Parathyroid adenoma (tissue), 2 donors: Measurements from ENCODE around the gene CRIM1.

ENCODE experiments used
- H2AFZ ChIP-seq: fragments of 300-600 bp; sonication (generic); one replicate; pipeline ENCODE4 v1.7.0; 2017; ENCODE audit warnings: antibody characterized with exemption, mild to moderate bottlenecking
- H3K27ac ChIP-seq: fragments of 300-600 bp; sonication (generic); one replicate; pipeline ENCODE4 v1.7.0; 2017
- H3K27me3 ChIP-seq: fragments of 300-600 bp; sonication (generic); one replicate; pipeline ENCODE4 v1.7.0; 2017; ENCODE audit warnings: low read length; ENCODE audit not compliant: control insufficient read depth, insufficient read depth
- H3K36me3 ChIP-seq: fragments of 300-600 bp; sonication (generic); one replicate; pipeline ENCODE4 v1.7.0; 2017; ENCODE audit warnings: low read length; ENCODE audit not compliant: control insufficient read depth, insufficient read depth
- H3K4me1 ChIP-seq: fragments of 300-600 bp; sonication (generic); one replicate; pipeline ENCODE4 v1.7.0; 2017; ENCODE audit warnings: control low read depth
- H3K4me2 ChIP-seq: fragments of 300-600 bp; sonication (generic); one replicate; pipeline ENCODE4 v1.7.0; 2017; ENCODE audit warnings: low read length
- H3K4me3 ChIP-seq: fragments of 300-600 bp; sonication (generic); one replicate; pipeline ENCODE4 v1.7.0; 2017; ENCODE audit warnings: low read depth, low read length
- H3K79me2 ChIP-seq: fragments of 300-600 bp; sonication (generic); one replicate; pipeline ENCODE4 v1.7.0; 2017; ENCODE audit warnings: control low read depth
- H3K9ac ChIP-seq: fragments of 300-600 bp; sonication (generic); one replicate; pipeline ENCODE4 v1.7.0; 2017; ENCODE audit warnings: mild to moderate bottlenecking
- H3K9me3 ChIP-seq: fragments of 300-600 bp; sonication (generic); one replicate; pipeline ENCODE4 v1.7.0; 2017; ENCODE audit warnings: low read length; ENCODE audit not compliant: control insufficient read depth
- TF ChIP-seq, protein P1 (sequence below): fragments of 300-600 bp; sonication (generic); IDR thresholded peaks from one replicate; pipeline ENCODE4 v1.7.0; 2017; ENCODE audit warnings: antibody characterized with exemption, mild to moderate bottlenecking
- donor health status: primary hyperparathyroidism.

The CRIM1 gene

DNA sequence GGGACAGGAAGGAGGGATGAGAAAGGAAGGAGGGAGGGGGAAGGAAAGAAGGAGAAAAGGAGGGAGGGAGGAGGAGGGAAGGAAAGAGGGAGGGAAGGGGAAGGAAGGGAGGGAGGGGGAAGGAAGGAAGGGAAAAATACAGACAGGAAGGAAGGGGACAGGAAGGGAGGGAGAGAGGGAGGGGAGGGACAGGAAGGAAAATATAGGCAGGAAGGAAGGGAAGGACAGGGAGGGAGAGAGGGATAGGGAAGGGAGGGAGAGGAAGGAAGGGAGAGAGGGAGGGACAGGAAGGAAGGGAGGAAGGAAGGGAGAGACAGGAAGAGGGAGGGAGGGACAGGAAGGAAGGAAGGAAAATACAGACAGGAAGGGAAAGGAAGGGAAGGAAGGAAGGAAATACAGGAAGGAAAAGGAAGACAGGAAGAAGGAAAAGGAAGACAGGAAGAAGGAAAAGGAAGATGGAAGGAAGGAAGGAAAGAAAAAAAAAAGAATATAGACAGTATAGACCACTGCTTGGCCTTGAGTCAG is 178.8 kb downstream of the CRIM1 start:
- Histone ChIP-seq H2AFZ (no peak overlapping the region), H3K79me2 (no peaks in the 10 kb centered on the region), H3K27ac (no peak overlapping the region), H3K27me3 (no peaks in the 10 kb centered on the region), H3K4me1 (no peaks in the 10 kb centered on the region), H3K36me3 (no peaks in the 10 kb centered on the region), H3K9me3 (no peaks in the 10 kb centered on the region), H3K4me3 (no peak overlapping the region), H3K9ac (no peak overlapping the region), H3K4me2 (no peak overlapping the region)
- TF ChIP-seq, protein P1, sequence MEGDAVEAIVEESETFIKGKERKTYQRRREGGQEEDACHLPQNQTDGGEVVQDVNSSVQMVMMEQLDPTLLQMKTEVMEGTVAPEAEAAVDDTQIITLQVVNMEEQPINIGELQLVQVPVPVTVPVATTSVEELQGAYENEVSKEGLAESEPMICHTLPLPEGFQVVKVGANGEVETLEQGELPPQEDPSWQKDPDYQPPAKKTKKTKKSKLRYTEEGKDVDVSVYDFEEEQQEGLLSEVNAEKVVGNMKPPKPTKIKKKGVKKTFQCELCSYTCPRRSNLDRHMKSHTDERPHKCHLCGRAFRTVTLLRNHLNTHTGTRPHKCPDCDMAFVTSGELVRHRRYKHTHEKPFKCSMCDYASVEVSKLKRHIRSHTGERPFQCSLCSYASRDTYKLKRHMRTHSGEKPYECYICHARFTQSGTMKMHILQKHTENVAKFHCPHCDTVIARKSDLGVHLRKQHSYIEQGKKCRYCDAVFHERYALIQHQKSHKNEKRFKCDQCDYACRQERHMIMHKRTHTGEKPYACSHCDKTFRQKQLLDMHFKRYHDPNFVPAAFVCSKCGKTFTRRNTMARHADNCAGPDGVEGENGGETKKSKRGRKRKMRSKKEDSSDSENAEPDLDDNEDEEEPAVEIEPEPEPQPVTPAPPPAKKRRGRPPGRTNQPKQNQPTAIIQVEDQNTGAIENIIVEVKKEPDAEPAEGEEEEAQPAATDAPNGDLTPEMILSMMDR, result no peak

DNA sequence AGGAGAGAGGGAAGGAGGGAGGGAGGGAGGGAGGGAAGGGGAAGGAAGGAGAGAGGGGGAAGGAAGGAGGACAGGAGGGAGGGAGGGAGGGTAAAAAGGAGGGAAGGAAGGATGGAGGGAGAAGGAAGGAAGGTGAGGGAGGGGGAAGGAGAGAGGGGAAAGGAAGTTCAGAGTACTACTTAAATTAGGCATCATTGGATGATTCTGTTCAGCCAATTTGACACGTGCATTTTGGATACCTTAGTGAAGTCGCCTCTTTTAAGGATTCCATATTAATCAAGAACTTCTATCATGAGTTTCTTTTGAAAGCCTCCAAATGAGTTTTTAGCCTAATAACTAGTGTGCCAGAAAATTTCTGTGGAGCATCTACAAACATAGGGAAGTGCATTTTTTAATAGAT is 179.5 kb downstream of the CRIM1 start:
- Histone ChIP-seq H2AFZ (no peak overlapping the region), H3K4me2 (no peak overlapping the region), H3K36me3 (no peaks in the 10 kb centered on the region), H3K4me1 (no peaks in the 10 kb centered on the region), H3K27ac (no peak overlapping the region), H3K9ac (no peak overlapping the region), H3K4me3 (no peak overlapping the region), H3K79me2 (no peaks in the 10 kb centered on the region), H3K27me3 (no peaks in the 10 kb centered on the region), H3K9me3 (no peaks in the 10 kb centered on the region)
- TF ChIP-seq, protein P1, result no peak

DNA sequence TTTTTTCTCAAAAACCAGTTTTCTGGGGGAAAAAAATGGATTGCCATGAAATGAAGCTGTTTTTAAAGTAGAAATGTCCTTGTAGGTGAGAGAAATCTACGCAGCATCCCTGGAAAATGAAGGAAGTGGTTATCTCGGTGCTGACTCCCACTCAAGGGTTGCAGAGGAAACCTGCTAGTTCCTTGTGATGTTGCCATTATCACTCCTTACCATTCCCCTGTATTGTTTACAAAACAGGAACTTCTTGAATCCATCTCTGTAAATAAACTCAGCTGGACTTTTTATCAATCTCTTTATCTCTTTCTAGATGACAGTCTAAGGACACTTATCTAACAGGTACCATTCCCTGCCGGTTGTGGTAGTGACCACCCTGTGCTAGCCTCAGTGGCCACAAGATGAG is 181.2 kb downstream of the CRIM1 start:
- no peak overlapping the region for H3K9ac ChIP-seq
- H3K36me3 ChIP-seq, result no peaks in the 10 kb centered on the region
- no peak overlapping the region for H3K4me3 ChIP-seq
- no peak overlapping the region for H2AFZ ChIP-seq
- no peaks in the 10 kb centered on the region for H3K9me3 ChIP-seq
- H3K27ac ChIP-seq, result no peak overlapping the region
- no peak overlapping the region for H3K4me2 ChIP-seq
- H3K27me3 ChIP-seq, result no peaks in the 10 kb centered on the region
- TF ChIP-seq, protein P1, result no peak
- H3K79me2 ChIP-seq, result no peaks in the 10 kb centered on the region
- H3K4me1 ChIP-seq, result no peaks in the 10 kb centered on the region

DNA sequence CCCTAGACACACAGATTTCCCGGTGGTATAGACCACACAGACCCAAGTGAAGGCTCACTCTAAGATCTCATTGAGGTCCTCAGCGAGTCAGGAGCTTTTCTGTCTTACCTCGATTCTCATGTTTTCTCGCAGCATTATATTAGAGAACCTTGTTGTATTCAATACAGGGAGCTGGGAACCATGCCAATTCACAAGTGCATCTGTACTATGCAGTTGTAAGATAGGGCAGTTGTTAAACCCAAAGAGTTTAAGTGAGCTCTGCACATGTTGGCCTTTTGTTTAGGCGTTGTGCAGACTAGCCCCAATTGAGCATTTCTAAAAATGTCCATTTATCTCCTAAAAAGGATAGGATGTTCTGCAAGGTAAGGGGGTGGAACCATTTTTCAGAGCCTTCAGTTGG is 182.8 kb downstream of the CRIM1 start:
- Histone ChIP-seq H3K9ac (no peak overlapping the region), H3K4me2 (no peak overlapping the region), H3K4me1 (no peaks in the 10 kb centered on the region), H3K9me3 (no peaks in the 10 kb centered on the region), H3K79me2 (no peaks in the 10 kb centered on the region), H2AFZ (no peak overlapping the region), H3K36me3 (no peaks in the 10 kb centered on the region), H3K27ac (no peak overlapping the region), H3K4me3 (no peak overlapping the region), H3K27me3 (no peaks in the 10 kb centered on the region)
- TF ChIP-seq, protein P1, result no peak

DNA sequence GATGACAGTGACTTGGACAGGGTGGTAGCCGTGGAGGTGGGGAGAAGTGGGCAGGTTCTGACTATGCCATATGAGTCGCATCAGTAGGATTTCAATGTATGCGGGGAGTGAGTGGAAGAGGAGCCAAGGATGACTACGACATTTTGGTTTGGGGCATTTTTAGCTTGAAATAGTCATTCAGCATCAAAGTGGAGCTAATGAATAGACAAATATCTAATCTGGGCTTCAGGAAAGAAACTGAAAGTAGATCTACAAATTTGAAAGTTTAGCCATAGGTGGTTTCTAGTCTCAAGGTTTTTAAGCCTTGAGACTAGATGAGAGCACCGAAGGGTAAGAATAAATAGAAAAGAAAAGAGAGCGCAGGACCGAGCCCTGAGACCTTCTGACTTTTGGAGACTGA is 184.1 kb downstream of the CRIM1 start:
- Histone ChIP-seq H3K4me1 (no peaks in the 10 kb centered on the region), H3K36me3 (no peaks in the 10 kb centered on the region), H3K9me3 (no peaks in the 10 kb centered on the region), H3K9ac (no peak overlapping the region), H3K4me2 (no peak overlapping the region), H3K79me2 (no peaks in the 10 kb centered on the region), H3K27me3 (no peaks in the 10 kb centered on the region), H3K4me3 (no peak overlapping the region), H3K27ac (no peak overlapping the region), H2AFZ (no peak overlapping the region)
- TF ChIP-seq, protein P1, result no peak
